Stimulated activated CD8-positive, alpha-beta memory T cell treated with anti-CD3 and anti-CD28 coated beads, Interleukin-4, amount 100 ng/mL, for 1 hour (primary cell): Measurements from ENCODE around the gene MSANTD2.

Source experiments
- DNase-seq, 2 donors: peaks; one replicate each; pipeline ENCODE4 v3.0.0-alpha.2; 2020; ENCODE audit warnings: low read depth in 2 of 2, low spot score in 1 of 2

MSANTD2 gene

DNA sequence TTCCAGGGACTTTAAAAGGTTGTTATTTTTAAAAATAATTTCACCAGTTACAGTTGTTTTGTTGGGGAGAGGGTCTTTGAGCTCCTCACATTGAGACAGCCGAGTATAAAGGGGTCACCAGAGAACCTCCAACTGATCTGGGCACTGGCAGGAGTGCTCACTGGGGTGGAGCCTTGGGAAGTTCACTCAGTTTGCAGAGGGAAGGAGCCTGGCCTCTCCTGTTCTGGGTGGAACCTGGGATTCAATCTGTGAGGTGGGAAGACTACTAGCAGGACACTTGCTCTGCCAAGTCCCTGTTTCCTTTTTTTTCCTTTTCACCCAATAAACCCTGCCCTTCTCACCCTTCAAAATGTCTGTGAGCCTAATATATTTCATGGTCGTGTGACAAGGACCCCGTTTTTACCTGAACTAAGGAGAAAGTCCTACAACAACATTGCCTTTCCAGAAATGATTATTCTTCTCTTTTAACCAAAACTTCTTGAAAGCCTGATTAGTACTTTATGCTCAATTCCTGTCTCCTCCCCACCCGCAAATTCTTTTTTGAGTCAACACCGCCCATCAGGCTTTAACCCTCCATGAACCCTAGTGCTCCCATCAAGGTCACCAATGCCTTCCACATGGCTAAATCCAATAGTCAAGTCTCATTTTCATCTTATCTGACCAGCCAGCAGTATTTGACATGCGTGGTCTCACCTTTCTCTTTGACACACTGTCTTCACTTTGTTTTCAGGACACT, 22.0 kb upstream of the MSANTD2 start:
- DNase-seq, result no peak

- DNase-seq, result no peak
Measured at GRCh38 chr11:124817036-124817435, 16.8 kb upstream of the MSANTD2 start.

DNA sequence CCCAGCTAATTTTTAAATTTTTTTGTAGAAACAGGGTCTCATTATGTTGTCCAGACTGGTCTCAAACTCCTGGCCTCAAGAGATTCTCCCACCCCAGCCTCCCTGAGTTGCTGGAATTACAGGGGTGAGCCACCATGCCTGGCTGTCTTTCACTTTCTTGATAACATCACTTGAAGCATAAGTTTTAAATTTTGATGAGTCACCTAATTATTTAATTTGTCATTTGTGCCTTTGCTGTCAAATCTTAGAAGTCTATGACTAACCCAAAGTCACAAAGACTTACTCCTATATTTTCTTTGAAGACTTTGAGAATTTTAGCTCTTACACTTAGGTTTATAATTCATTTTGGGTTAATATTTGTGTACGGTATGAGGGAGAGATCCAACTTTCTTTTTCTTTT, 14.5 kb upstream of the MSANTD2 start:
- no peak for DNase-seq

- DNase-seq, result no peak
Measured at GRCh38 chr11:124812876-124813275, 12.7 kb upstream of the MSANTD2 start.

- no peak for DNase-seq
Measured at GRCh38 chr11:124811399-124812125, 11.4 kb upstream of the MSANTD2 start.

DNA sequence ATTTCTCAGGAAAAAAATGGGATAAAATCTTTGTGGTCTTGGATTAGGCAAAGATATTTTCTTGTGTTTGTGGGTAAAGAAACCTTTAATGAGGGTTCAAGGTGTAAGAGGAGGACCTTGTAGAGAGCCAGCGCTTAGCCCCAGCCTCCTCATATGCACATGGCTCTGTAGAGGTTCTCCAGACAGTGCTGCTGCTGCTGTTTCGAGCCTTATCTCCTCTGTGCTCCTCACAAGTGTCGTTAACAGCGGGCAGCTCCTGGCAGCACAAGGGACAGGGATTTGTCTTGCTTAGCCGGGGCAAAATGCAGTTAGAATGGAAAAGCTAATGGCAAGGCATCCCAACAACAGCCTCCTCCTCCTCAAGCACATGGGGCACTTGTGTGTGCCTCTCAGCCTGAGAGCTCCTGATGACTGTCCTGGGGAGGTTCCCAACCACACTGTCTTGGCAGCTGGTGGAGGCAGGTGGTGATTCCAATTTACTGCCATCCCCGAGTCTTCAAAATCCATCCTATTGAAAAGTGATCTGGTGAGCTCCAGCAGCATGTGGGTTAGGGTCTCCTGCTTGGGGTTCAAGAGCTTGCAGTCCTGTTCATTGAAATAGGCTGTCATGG, 7.6 kb upstream of the MSANTD2 start:
- DNase-seq, result no peak

- DNase-seq, result no peak
Measured at GRCh38 chr11:124807201-124807600, 7.0 kb upstream of the MSANTD2 start.

- DNase-seq, result no peak
Measured at GRCh38 chr11:124804884-124805283, 4.7 kb upstream of the MSANTD2 start.

- DNase-seq, result no peak
Measured at GRCh38 chr11:124801636-124802312, 1.6 kb upstream of the MSANTD2 start.

- DNase-seq, result no peak
Measured at GRCh38 chr11:124801014-124801413, 808 bp upstream of the MSANTD2 start.

DNA sequence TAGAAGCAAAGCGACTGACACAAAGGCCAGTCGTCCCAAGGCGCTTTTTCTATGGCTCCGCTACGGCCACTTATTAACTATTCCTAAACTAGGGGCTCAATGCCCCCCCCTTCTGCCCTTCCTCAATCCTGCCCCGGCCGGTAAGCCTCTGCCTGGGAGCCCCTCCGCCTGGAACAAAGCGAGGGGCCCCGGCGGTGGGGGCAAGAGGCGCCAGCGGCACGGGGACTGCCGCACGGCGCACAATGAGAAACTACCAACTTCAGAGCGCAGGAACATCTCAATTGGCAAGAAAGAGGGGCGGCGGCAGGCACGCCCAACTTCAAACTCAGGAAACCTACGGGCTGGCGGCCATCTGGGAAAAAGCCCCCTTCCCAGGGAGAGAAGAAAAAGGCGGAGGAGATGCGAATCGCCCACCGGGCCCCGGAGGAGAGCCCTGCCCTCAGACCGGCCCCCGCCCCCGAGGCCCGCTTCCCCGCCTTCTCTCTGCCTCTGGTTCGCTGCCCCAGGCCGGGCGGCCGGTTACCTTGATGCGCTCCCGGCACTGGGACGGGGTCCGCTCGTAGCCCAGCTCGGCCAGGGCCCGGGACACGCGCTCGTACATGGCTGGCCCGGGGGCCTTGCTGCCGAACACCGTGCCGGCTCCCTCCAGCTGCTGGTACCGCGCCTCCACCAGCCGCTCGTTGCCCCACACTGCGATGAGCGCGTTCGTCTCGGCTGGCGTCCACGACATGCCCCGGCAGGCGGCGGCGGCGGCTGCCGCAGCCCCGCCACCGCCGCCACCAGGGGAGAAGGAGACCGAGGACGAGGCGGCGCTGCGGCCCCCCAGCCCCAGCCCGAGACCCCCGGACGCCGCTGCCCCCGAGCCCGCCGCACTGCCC, 619 bp downstream of the MSANTD2 start:
- DNase-seq, result no peak

DNA sequence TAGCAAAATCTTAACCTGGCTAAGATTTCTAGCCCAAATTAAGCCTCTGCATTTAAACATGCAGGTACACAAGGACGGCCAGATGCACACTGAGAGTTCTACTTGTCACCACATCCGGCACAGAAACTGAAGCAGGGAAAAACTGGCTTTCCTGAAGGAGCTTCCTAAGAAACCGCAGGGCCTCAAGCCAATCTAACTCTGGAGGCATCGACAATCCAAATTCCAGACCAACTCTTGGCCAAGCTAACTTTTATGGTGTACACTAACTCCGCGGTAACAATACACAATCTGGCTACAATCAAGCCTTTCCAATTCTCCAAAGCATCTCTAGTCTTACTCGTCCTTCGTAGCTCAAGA, 1.2 kb downstream of the MSANTD2 start:
- DNase-seq, result no peak

GRCh38 chr11:124796312-124796711, 3.9 kb downstream of the MSANTD2 start:
- no peak for DNase-seq

- DNase-seq, result no peak
Measured at GRCh38 chr11:124793466-124794278, 6.5 kb downstream of the MSANTD2 start.

- DNase-seq, result no peak
Measured at GRCh38 chr11:124791626-124792341, 8.4 kb downstream of the MSANTD2 start.

DNA sequence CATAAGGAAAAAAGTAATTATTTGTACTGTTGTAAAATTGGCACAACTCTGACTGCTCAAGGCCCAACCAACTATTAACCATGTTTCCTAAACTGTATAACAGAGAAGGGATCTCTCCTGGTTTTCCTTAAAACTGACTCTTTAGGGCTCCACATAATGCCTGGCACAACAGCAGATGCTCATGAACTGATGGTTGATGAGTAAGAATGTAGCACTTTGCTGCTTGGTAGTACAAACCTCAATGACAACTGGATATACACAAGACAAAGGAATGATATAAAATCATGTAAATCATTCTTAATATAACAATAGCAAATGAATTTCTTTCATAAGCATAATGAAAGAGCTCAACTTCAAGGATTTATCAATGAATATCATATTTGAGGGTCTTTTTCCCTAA, 11.7 kb downstream of the MSANTD2 start:
- no peak for DNase-seq

GRCh38 chr11:124784051-124784450, 16.2 kb downstream of the MSANTD2 start:
- DNase-seq, result no peak

- no peak for DNase-seq
Measured at GRCh38 chr11:124783002-124783401, 17.2 kb downstream of the MSANTD2 start.

DNA sequence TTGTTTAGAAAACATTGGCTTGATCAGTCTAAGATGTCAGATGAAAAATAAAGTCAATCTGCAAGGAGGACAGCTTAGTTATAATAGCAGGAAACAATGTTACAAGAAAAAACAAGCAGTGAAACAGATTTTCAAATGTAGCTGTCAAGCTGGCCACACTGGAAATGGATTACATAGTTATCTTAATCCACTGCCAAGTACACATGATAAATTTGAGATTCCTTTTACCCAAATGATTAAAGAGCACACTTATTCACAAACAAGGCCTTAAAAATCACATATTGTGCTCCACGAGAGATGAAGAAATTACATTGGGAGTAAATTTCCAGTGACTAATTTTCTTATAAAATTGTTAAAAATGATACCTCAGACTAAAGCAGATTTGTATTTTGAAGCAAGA, 20.6 kb downstream of the MSANTD2 start:
- DNase-seq, result no peak
